HEK293T (cell line): Measurements from ENCODE around the gene SCYL2.

Experiments
- ARNT ChIP-seq: fragments of 450-650 bp; IDR thresholded peaks from 2 replicates; pipeline ENCODE4 v1.6.1; 2017; ENCODE audit warnings: mild to moderate bottlenecking
- BHLHE40 ChIP-seq: fragments of 450-650 bp; IDR thresholded peaks from 2 replicates; pipeline ENCODE4 v1.6.1; 2016; ENCODE audit warnings: mild to moderate bottlenecking, moderate library complexity, borderline replicate concordance
- ELF4 ChIP-seq: fragments of 450-650 bp; IDR thresholded peaks from 2 replicates; pipeline ENCODE4 v1.6.1; 2017; ENCODE audit warnings: antibody characterized with exemption
- FOXA1 ChIP-seq: fragments of 450-650 bp; IDR thresholded peaks from 2 replicates; pipeline ENCODE4 v1.6.1; 2016; ENCODE audit warnings: mild to moderate bottlenecking
- FOXK2 ChIP-seq: fragments of 450-650 bp; IDR thresholded peaks from 2 replicates; pipeline ENCODE4 v1.6.1; 2016; ENCODE audit warnings: mild to moderate bottlenecking
- FOXM1 ChIP-seq: fragments of 450-650 bp; IDR thresholded peaks from 2 replicates; pipeline ENCODE4 v1.6.1; 2017; ENCODE audit warnings: mild to moderate bottlenecking, borderline replicate concordance
- HDGF ChIP-seq: fragments of 450-650 bp; IDR thresholded peaks from 2 replicates; pipeline ENCODE4 v1.6.1; 2017; ENCODE audit warnings: antibody characterized with exemption, borderline replicate concordance
- NFRKB ChIP-seq: fragments of 450-650 bp; IDR thresholded peaks from 2 replicates; pipeline ENCODE4 v1.6.1; 2016; ENCODE audit warnings: mild to moderate bottlenecking, moderate library complexity
- SP1 ChIP-seq: fragments of 450-650 bp; IDR thresholded peaks from 2 replicates; pipeline ENCODE4 v1.6.1; 2017
- SUZ12 ChIP-seq: fragments of 450-650 bp; IDR thresholded peaks from 2 replicates; pipeline ENCODE4 v1.6.1; 2016; ENCODE audit warnings: mild to moderate bottlenecking
- TARDBP ChIP-seq: fragments of 450-650 bp; IDR thresholded peaks from 2 replicates; pipeline ENCODE4 v1.6.1; 2016

- TF ChIP-seq SP1 (no peak), ELF4 (no peak), SUZ12 (no peak), ARNT (no peak), FOXA1 (no peak), TARDBP (no peak), BHLHE40 (no peak), FOXK2 (no peak), FOXM1 (no peak), NFRKB (no peak), HDGF (no peak)
These were observed 12.2 kb downstream of the SCYL2 start for GRCh38 chr12:100279159-100279558.
